OCI-LY7 (cell line): ENCODE data around the gene ADISSP. TPM values are rescaled to one million over a fixed set of nuclear protein-coding genes. Genes with fewer than 3 reads are reported as not detected.

Experiments used
- BruUV-seq: library from RNA; stranded (reverse); fragments of 400-500 nt; replicated peaks from 2 replicates; lab custom pipeline; 2021; lab: Mats Ljungman, UMichigan
- CTCF ChIA-PET: fragments of 300-600 bp; sonication (Branson Sonifier 250); formaldehyde crosslinking; loops from one replicate; lab custom pipeline; 2022; ENCODE audit warnings: antibody characterized with exemption; ENCODE audit not compliant: unreplicated experiment; lab: Charles Lee
- POLR2A ChIA-PET: fragments of 300-600 bp; sonication (Branson Sonifier 250); formaldehyde crosslinking; loops from one replicate; lab custom pipeline; 2022; ENCODE audit warnings: antibody characterized with exemption; lab: Charles Lee
- DNase-seq: peaks from one replicate; pipeline ENCODE4 v3.0.0-alpha.2; 2015; ENCODE audit warnings: low spot score
- H2AFZ ChIP-seq: fragments of 200-600 bp; sonication (generic), shearing (Covaris generic); 2 replicates; pipeline ENCODE4 v1.6.1; 2014; ENCODE audit warnings: mild to moderate bottlenecking, antibody characterized with exemption, low read length, moderate library complexity
- H3K27ac ChIP-seq: fragments of 200-600 bp; sonication (generic); 2 replicates; pipeline ENCODE4 v1.5.1; 2014; ENCODE audit warnings: mixed run types, low read depth, mild to moderate bottlenecking, moderate library complexity, low read length, inconsistent platforms; ENCODE audit not compliant: poor library complexity, severe bottlenecking
- H3K36me3 ChIP-seq: fragments of 200-600 bp; sonication (generic); 2 replicates; pipeline ENCODE4 v1.6.1; 2014; ENCODE audit warnings: mild to moderate bottlenecking, antibody characterized with exemption, low read length, moderate library complexity, mixed read lengths; ENCODE audit not compliant: insufficient read depth
- H3K4me1 ChIP-seq: fragments of 200-600 bp; sonication (generic); 2 replicates; pipeline ENCODE4 v1.5.1; 2014; ENCODE audit warnings: mild to moderate bottlenecking, low read length; ENCODE audit not compliant: insufficient read depth, poor library complexity, severe bottlenecking
- H3K4me2 ChIP-seq: fragments of 200-600 bp; sonication (generic); 2 replicates; pipeline ENCODE4 v1.6.1; 2014; ENCODE audit warnings: mild to moderate bottlenecking, low read length
- H3K4me3 ChIP-seq: fragments of 200-600 bp; sonication (generic); 2 replicates; pipeline ENCODE4 v1.5.1; 2014; ENCODE audit warnings: mild to moderate bottlenecking, low read depth, low read length; ENCODE audit not compliant: poor library complexity, severe bottlenecking
- H3K79me2 ChIP-seq: fragments of 200-600 bp; sonication (generic); 2 replicates; pipeline ENCODE4 v1.6.1; 2016; ENCODE audit warnings: low read depth, mild to moderate bottlenecking, low read length, moderate library complexity, mixed read lengths; ENCODE audit not compliant: insufficient read depth
- H3K9me2 ChIP-seq: fragments of 200-600 bp; sonication (generic); 2 replicates; pipeline ENCODE4 v1.6.1; 2016; ENCODE audit warnings: mild to moderate bottlenecking, low read length, mixed read lengths; ENCODE audit not compliant: insufficient read depth
- H3K9me3 ChIP-seq: fragments of 200-600 bp; sonication (generic); 2 replicates; pipeline ENCODE4 v1.6.1; 2014; ENCODE audit warnings: mild to moderate bottlenecking, mixed run types, low read length, mixed read lengths
- H4K20me1 ChIP-seq: fragments of 200-600 bp; sonication (generic); 2 replicates; pipeline ENCODE4 v1.6.1; 2014; ENCODE audit warnings: mild to moderate bottlenecking, antibody characterized with exemption, low read length, moderate library complexity, mixed read lengths; ENCODE audit not compliant: insufficient read depth
- EZH2phosphoT487 ChIP-seq: fragments of 200-600 bp; sonication (generic); IDR thresholded peaks from 2 replicates; pipeline ENCODE4 v1.6.1; 2018; ENCODE audit warnings: low read depth, borderline replicate concordance, mild to moderate bottlenecking, mixed run types, antibody characterized with exemption, low read length, moderate library complexity, mixed read lengths
- intact Hi-C: fragments of 100-400 bp; cut with micrococcal nuclease; formaldehyde crosslinking; loops from one replicate; pipeline ENCODE4 v1.10.0; 2022; ENCODE audit not compliant: unreplicated experiment
- total RNA-seq, 2 experiments: library from RNA; depleted of rRNA in 1 of 2; stranded (reverse); fragments of >200 nt in 1 of 2; shearing (Covaris generic) in 1 of 2; gene quantifications; 2 replicates each; pipeline ENCODE4 v1.2.3, GENCODE V29; 2014 to 2022
- TF ChIP-seq, protein P1 (sequence below): fragments of 200-600 bp; sonication (generic); conservative IDR thresholded peaks from 2 replicates; pipeline ENCODE4 v1.5.1; 2014; ENCODE audit warnings: mild to moderate bottlenecking, antibody characterized with exemption, low read length, moderate library complexity, mixed read lengths

The ADISSP gene
- total RNA-seq, 2 experiments from 2014 or later, result 64.4 to 66.7 TPM

GRCh38 chr20:3796477-3797225, 29.1 kb upstream of the ADISSP start:
- H2AFZ ChIP-seq, result no peak overlapping the region
- BruUV-seq, result no TSS peak
- intact Hi-C loops, result loop anchor here (1.0 to 2.0 kb wide), 3 partner anchors 9 to 50 kb away; partner anchors contain the start of genes AP5S1 and MAVS

GRCh38 chr20:3795511-3796468, 28.2 kb upstream of the ADISSP start, which contains the start of gene CDC25B:
CDC25B (plus strand) TSS chr20:3796310; CDS start chr20:3796532, 222 bp downstream.
- intact Hi-C loops, result loop anchor here (1.0 to 2.0 kb wide), 3 partner anchors 8 to 51 kb away; partner anchors contain the start of genes AP5S1 and MAVS
- ChIA-PET POLR2A (interaction anchor here (0.5 to 1.8 kb wide), 6 partner anchors 22 to 92 kb away, joined by 3 to 7 read pairs (median 4); no protein-coding TSS in a partner anchor), CTCF (interaction anchor here (2.2 kb wide), 1 partner anchor 23 kb away, joined by 9 read pairs; no protein-coding TSS in a partner anchor)
- H3K36me3 ChIP-seq, result peaks cover 27% of the 10 kb centered on the region
- peaks cover 46% of the 10 kb centered on the region for H3K4me1 ChIP-seq
- no peak for TF ChIP-seq EZH2phosphoT487
- TF ChIP-seq, protein P1, sequence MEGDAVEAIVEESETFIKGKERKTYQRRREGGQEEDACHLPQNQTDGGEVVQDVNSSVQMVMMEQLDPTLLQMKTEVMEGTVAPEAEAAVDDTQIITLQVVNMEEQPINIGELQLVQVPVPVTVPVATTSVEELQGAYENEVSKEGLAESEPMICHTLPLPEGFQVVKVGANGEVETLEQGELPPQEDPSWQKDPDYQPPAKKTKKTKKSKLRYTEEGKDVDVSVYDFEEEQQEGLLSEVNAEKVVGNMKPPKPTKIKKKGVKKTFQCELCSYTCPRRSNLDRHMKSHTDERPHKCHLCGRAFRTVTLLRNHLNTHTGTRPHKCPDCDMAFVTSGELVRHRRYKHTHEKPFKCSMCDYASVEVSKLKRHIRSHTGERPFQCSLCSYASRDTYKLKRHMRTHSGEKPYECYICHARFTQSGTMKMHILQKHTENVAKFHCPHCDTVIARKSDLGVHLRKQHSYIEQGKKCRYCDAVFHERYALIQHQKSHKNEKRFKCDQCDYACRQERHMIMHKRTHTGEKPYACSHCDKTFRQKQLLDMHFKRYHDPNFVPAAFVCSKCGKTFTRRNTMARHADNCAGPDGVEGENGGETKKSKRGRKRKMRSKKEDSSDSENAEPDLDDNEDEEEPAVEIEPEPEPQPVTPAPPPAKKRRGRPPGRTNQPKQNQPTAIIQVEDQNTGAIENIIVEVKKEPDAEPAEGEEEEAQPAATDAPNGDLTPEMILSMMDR, result peak; percentile 54
- no peaks in the 10 kb centered on the region for H3K9me2 ChIP-seq
- peak within 1 kb of the TSS; percentile 91 for H3K4me3 ChIP-seq
- TSS peak; percentile 88 for BruUV-seq
- H4K20me1 ChIP-seq, result no peaks in the 10 kb centered on the region; the same call in 1 of the 2 replicates
- H3K9me3 ChIP-seq, result no peaks in the 10 kb centered on the region
- H3K27ac ChIP-seq, result peak within 1 kb of the TSS; percentile 83
- H3K4me2 ChIP-seq, result peak within 1 kb of the TSS; percentile 100
- H2AFZ ChIP-seq, result peak within 1 kb of the TSS; percentile 59
- H3K79me2 ChIP-seq, result peaks cover 31% of the 10 kb centered on the region
- peak; percentile 94 for DNase-seq

More at GRCh38 chr20:3796477-3797225, 29.1 kb upstream of the ADISSP start:
- CTCF ChIA-PET, result interaction anchor here (2.2 kb wide), 1 partner anchor 22 kb away, joined by 9 read pairs; no protein-coding TSS in a partner anchor
- no peaks in the 10 kb centered on the region for H3K9me2 ChIP-seq
- no peaks in the 10 kb centered on the region; the same call in 1 of the 2 replicates for H4K20me1 ChIP-seq
- H3K4me2 ChIP-seq, result peak overlapping the region; percentile 100
- peak overlapping the region; percentile 91 for H3K4me3 ChIP-seq
- peaks cover 31% of the 10 kb centered on the region for H3K79me2 ChIP-seq
- DNase-seq, result peak; percentile 48
- H3K4me1 ChIP-seq, result peaks cover 47% of the 10 kb centered on the region
- no peaks in the 10 kb centered on the region for H3K9me3 ChIP-seq
- H3K36me3 ChIP-seq, result peaks cover 36% of the 10 kb centered on the region
- no peak for TF ChIP-seq EZH2phosphoT487
- TF ChIP-seq, protein P1, result no peak
- peak overlapping the region; percentile 83 for H3K27ac ChIP-seq
- POLR2A ChIA-PET, result interaction anchor here (0.5 to 1.8 kb wide), 4 partner anchors 22 to 91 kb away, joined by 3 to 7 read pairs (median 4); no protein-coding TSS in a partner anchor
